ENCODE measurements around the gene NOTUM. TPM values are rescaled to one million over a fixed set of nuclear protein-coding genes. Genes with fewer than 3 reads are reported as not detected.

NOTUM gene
- total and polyA plus RNA-seq, 10 of the 15 experiments (the other 5 are each of a cell fraction or from before 2014, with no cell fraction given) = 0.04 to 0.13 TPM; not detected in 8

DNA sequence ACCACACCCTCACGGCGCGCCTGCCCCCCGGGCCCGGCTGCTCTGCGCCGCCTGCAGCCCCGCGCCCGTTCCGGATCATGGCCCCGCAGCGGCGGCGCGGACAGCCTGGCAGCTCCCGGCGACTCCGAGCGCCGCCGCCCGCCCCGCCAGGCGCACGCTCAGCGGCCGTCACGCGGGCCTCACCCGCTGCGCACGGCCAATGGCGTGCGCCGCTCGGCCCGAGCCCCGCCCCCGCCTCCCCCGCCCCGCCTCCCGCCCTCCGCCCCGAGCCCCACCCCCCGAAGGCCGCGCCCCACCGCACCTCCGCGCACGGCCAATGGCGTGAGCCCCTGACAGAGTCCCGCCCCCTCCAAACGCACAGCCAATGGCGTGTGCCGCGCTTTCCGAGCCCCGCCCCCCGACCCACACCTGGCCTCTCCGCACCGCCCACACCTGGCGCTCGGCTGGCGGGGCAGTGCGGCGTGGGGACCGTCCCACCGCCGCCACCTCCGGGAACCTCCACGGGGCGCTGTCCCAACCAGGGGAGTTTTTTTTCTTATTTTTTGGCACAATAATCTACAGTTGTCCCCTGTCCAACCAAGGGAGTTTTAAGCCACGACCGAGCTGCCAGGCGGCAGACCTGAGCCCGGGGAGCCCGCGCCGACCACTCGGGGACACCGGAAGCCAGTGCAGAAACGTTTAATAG, 49.6 kb downstream of the NOTUM start, which contains the start of gene PCYT2 (continued):
- TF ChIP-seq, protein P1, sequence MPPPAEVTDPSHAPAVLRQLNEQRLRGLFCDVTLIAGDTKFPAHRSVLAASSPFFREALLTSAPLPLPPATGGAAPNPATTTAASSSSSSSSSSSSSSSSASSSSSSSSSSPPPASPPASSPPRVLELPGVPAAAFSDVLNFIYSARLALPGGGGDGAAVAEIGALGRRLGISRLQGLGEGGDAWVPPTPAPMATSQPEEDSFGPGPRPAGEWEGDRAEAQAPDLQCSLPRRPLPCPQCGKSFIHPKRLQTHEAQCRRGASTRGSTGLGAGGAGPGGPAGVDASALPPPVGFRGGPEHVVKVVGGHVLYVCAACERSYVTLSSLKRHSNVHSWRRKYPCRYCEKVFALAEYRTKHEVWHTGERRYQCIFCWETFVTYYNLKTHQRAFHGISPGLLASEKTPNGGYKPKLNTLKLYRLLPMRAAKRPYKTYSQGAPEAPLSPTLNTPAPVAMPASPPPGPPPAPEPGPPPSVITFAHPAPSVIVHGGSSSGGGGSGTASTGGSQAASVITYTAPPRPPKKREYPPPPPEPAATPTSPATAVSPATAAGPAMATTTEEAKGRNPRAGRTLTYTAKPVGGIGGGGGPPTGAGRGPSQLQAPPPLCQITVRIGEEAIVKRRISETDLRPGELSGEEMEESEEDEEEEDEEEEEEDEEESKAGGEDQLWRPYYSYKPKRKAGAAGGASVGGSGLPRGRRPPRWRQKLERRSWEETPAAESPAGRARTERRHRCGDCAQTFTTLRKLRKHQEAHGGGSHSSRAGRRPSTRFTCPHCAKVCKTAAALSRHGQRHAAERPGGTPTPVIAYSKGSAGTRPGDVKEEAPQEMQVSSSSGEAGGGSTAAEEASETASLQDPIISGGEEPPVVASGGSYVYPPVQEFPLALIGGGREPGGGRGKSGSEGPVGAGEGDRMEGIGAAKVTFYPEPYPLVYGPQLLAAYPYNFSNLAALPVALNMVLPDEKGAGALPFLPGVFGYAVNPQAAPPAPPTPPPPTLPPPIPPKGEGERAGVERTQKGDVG (CRISPR knock-in tag; IDR thresholded peaks at IDR 0.05) = no peak
- 0 out of 2 replicates have a peak, but pooled peaks have one; percentile 62 for TF ChIP-seq TCF3 (IDR thresholded peaks at IDR 0.05; ENCODE audit: borderline replicate concordance, insufficient read depth, low read depth, low read length)

DNA sequence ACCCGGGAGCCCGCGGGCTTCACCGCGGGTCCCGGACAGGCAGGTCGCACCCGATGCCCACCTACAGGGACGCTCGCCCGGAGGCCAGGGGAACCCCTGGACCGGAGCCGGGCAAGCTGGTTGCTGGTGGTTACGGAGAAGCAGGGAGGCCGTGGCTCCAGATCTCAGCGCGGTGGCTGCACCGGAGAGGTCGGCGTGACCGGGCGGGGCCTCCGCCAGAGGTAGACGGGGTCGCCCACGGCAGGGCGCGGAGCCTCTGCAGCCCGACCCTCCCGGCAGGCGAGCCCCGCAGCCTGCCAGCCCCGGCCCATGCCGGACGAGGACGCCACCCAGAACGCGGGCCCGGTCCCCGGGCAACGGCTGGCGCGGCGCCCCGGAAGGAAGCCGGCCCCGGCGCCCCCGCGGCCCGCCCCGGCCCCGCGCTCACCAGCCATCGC, 50.1 kb downstream of the NOTUM start:
- Histone ChIP-seq H3K9me3 (replicated peaks; ENCODE audit: control insufficient read depth, insufficient read depth, low read length) (no peaks in the 10 kb centered on the region), H3K4me1 (ENCODE audit: control insufficient read depth, insufficient read depth, low read length) (peaks cover 5% of the 10 kb centered on the region; the same call in 1 of the 2 replicates), H3K27me3 (replicated peaks in 1 of 2; ENCODE audit: control insufficient read depth in 2 of 2, insufficient read depth in 2 of 2, low read length in 1 of 2) (no peaks in the 10 kb centered on the region), H3K79me2 (ENCODE audit: control insufficient read depth, insufficient read depth, low read length) (peaks cover 18% of the 10 kb centered on the region), H3K36me3 (ENCODE audit: control insufficient read depth in 2 of 2, insufficient read depth in 2 of 2, low read length in 1 of 2) (peaks cover 9 to 31% of the 10 kb centered on the region in 2 experiments), H4K20me1 (ENCODE audit: control insufficient read depth, insufficient read depth) (no peaks in the 10 kb centered on the region), H2AFZ (ENCODE audit: control insufficient read depth, low read depth, low read length) (peak overlapping the region; percentile 39), H3K4me2 (ENCODE audit: control insufficient read depth, insufficient read depth) (peak overlapping the region; percentile 74), H3K4me3 (peak overlapping the region; percentile 95), H3K9ac (ENCODE audit: control insufficient read depth, insufficient read depth, low read length) (peak overlapping the region; percentile 64), H3K27ac (ENCODE audit: control insufficient read depth, insufficient read depth) (peak overlapping the region; percentile 4; the same call in 1 of the 2 replicates)
- ChIA-PET SMC1A (ENCODE audit: uncharacterized antibody, unreplicated experiment) (no interaction called here), RAD21 (ENCODE audit: unreplicated experiment) (interaction anchor here (1.0 kb wide), 1 partner anchor 17 kb away, joined by 3 read pairs; no protein-coding TSS in a partner anchor), POLR2A (interaction anchor here (2.4 kb wide), 1 partner anchor 17 kb away, joined by 13 read pairs; no protein-coding TSS in a partner anchor), CTCF (no interaction called here)
- no peak for DNase-seq (ENCODE audit: low read depth, low spot score)
- no TSS peak for BruUV-seq (replicated peaks)
- in situ Hi-C loops (cut with MboI) = no loop called here
- peak; percentile 34 for ATAC-seq
- FAIRE-seq = no peak
- 2% methylated on average over 46 of the region's 55 CpGs for WGBS (ENCODE audit: insufficient coverage, insufficient replicate concordance, low lambda C conversion rate, missing lambda C conversion rate)
- intact Hi-C loops (cut with micrococcal nuclease; ENCODE audit: unreplicated experiment) = no loop called here
- TF ChIP-seq, protein P2, sequence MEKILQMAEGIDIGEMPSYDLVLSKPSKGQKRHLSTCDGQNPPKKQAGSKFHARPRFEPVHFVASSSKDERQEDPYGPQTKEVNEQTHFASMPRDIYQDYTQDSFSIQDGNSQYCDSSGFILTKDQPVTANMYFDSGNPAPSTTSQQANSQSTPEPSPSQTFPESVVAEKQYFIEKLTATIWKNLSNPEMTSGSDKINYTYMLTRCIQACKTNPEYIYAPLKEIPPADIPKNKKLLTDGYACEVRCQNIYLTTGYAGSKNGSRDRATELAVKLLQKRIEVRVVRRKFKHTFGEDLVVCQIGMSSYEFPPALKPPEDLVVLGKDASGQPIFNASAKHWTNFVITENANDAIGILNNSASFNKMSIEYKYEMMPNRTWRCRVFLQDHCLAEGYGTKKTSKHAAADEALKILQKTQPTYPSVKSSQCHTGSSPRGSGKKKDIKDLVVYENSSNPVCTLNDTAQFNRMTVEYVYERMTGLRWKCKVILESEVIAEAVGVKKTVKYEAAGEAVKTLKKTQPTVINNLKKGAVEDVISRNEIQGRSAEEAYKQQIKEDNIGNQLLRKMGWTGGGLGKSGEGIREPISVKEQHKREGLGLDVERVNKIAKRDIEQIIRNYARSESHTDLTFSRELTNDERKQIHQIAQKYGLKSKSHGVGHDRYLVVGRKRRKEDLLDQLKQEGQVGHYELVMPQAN (conservative IDR thresholded peaks at IDR 0.05) = peak; percentile 95
- TF ChIP-seq MXI1 (IDR thresholded peaks at IDR 0.05; ENCODE audit: low read depth, low read length) (peak; percentile 52; the same call in 1 of the 2 replicates), DPF2 (IDR thresholded peaks at IDR 0.05) (peak; percentile 45; the same call in 1 of the 2 replicates), ZNF274 (IDR thresholded peaks at IDR 0.05; ENCODE audit: insufficient read depth, insufficient read length) (no peak)
- TF ChIP-seq, protein P3, sequence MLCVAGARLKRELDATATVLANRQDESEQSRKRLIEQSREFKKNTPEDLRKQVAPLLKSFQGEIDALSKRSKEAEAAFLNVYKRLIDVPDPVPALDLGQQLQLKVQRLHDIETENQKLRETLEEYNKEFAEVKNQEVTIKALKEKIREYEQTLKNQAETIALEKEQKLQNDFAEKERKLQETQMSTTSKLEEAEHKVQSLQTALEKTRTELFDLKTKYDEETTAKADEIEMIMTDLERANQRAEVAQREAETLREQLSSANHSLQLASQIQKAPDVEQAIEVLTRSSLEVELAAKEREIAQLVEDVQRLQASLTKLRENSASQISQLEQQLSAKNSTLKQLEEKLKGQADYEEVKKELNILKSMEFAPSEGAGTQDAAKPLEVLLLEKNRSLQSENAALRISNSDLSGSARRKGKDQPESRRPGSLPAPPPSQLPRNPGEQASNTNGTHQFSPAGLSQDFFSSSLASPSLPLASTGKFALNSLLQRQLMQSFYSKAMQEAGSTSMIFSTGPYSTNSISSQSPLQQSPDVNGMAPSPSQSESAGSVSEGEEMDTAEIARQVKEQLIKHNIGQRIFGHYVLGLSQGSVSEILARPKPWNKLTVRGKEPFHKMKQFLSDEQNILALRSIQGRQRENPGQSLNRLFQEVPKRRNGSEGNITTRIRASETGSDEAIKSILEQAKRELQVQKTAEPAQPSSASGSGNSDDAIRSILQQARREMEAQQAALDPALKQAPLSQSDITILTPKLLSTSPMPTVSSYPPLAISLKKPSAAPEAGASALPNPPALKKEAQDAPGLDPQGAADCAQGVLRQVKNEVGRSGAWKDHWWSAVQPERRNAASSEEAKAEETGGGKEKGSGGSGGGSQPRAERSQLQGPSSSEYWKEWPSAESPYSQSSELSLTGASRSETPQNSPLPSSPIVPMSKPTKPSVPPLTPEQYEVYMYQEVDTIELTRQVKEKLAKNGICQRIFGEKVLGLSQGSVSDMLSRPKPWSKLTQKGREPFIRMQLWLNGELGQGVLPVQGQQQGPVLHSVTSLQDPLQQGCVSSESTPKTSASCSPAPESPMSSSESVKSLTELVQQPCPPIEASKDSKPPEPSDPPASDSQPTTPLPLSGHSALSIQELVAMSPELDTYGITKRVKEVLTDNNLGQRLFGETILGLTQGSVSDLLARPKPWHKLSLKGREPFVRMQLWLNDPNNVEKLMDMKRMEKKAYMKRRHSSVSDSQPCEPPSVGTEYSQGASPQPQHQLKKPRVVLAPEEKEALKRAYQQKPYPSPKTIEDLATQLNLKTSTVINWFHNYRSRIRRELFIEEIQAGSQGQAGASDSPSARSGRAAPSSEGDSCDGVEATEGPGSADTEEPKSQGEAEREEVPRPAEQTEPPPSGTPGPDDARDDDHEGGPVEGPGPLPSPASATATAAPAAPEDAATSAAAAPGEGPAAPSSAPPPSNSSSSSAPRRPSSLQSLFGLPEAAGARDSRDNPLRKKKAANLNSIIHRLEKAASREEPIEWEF (IDR thresholded peaks at IDR 0.05; ENCODE audit: insufficient replicate concordance, low read depth, low read length) = no peak
